ENCODE results near the gene CCDC187. TPM values are rescaled to one million over a fixed set of nuclear protein-coding genes. Genes with fewer than 3 reads are reported as not detected.

CCDC187 gene
- polyA plus RNA-seq, 1 donor, result 2.2 TPM

DNA sequence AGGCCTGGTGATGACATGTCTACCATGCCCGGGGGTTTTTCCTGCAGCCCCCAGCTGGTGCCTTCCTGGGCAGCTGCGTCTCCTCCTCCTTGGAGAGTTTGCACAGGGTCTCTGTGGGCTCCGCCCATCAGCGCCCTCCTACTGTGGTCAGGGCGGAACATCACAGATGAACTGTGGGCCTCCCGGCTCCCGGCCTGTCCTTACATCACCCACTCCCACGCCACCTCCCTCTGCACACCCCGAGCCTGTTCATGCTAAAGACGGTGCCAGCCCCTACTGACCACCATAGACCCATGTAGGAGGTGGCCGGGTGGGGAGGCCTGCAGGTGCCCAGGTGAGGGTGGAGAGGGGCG, 36.0 kb upstream of the CCDC187 start:
- DNase-seq, result no peak

DNA sequence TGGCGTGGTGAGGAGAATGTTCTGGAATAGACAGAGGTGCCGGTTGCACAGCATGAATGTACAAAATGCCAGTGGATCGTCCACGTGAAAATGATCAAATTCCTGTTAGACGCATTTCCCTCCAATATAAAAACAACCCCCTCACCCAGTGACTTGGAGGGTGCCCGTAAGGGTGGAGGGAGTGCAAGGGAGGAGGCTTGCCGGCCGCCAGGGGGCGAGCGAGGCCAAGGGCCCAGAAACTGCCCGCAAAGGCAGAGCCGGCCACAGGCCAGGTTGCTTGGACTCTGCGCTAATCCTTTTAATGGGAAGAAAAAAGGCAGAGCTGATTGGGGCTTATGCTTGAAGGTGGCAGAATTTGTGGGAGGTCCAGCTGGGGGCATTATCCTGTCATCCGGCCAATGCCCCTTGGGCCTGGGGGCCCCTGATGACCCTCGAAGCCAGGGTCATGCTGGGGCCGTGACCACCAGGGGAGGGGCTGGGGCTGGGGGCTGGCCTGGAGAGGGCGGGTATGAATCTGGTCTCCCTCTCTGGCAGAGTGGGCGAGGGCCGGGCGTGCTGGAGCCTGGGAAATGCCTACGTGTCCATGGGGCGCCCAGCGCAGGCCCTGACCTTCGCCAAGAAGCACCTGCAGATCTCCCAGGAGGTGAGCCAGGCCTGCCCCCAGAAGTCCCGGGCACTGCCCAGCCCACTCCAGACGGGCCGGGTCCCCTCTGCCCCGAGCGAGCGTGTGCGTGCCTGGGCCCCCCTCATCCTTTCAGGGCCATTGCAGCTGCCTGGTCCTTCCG, 35.5 kb upstream of the CCDC187 start:
- no peak for DNase-seq

DNA sequence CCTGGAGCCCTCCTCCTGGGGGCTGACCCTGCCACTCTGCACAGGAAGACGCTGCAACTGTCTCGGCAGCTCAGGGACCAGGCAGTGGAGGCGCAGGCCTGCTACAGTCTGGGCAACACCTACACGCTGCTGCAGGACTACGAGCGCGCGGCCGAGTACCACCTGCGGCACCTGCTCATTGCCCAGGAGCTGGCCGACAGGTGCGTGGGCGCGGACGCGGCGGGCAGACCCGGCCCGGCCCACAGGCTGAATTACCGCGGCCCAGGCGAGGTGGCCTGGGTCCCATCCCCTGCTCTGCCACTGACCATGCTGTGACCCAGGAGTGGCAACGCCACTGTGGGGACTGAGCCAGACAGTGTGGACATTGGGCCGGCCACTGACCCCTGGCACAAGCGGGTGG, 34.6 kb upstream of the CCDC187 start:
- no peak for DNase-seq

DNA sequence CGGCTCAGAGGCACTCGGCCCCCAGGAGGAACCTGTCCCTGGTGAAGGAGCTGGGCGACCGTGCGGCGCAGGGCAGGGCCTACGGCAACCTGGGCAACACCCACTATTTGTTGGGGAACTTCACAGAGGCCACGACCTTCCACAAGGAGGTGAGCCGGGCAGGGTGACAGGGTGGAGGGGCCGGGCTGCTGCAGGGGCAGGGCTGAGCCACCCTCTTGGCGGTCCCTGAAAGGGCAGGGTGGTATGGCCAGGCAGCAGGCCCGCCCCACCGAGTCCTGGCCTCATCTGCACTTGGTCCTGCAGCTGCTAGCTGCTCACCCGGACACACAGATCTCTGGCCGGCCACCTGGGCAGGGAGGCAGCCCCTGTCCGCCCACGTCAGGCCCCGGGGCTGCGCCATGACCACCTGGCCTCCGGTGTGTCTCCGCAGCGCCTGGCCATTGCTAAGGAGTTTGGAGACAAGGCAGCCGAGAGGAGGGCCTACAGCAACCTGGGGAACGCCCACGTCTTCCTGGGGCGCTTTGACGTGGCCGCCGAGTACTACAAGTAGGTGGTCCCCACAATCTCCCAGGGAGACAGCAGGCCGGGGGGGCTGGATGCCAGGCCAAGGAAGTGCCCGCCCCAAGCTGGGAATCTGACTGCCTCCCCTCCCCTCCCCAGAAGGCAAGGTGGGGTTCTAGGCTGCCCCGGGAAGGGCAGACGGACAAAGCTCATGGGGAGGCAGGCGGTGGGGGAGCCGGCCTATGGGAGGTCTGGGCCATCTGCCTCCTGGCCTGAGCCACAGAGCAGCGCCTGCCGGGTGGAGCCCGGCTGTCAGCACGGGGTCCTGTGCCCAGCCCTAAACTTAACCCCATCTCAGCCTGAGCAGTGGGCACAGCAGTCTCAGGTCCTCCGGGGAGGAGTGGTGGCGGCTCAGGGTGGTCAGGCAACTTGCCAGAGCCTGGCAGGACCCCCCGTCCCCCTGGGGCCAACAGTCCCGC, 33.8 kb upstream of the CCDC187 start:
- DNase-seq, result no peak

DNA sequence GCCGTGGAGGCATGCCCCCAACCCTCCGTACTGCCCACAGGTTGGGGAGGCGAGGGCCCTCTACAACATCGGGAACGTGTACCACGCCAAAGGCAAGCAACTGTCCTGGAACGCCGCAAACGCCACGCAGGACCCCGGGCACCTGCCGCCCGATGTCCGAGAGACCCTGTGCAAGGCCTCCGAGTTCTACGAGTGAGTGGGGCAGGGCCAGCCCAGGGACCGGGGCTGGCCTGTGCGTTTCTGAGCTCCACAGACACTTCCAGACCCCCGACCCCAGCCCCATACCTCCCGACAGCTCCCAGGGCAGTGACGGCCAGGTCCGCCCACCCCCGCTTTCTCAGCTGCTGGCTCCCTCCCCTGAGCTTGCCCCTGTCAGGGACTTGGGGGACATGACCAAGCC, 33.0 kb upstream of the CCDC187 start:
- no peak for DNase-seq

DNA sequence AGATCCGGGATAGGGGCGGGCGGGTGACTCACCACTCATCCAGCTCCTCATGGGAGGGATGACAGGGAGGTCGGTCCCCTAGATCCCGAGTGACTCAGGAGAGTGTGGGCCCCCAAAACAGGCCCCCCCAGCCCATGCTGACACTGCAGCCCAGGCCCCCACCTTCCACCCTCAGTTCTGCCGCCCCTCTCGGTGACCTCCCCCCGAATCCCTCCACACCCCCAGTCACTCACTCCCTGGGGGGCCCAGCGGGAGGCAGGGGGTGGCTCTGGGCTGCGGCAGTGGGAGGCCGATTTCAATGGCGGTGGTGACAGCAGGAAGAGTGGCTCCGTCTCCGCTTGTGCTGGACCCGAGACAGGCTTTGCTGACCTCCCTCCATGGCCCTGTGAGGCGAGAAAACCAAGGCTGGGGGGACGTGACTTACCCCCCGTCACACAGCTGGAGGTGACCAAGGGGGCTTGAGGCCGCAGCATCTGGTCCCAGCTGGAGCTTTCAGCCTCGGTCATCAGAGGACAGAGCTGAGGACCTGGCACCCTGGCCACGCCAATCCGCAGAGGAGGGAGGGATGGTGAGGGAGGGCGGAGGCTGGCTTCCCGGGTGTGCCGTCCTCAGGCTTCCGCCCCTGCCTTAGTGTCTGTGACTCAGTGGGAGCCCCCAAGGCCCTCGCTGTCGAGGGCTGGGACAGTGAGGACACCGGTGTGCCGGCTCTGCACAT, 32.4 kb upstream of the CCDC187 start:
- DNase-seq, result no peak

DNA sequence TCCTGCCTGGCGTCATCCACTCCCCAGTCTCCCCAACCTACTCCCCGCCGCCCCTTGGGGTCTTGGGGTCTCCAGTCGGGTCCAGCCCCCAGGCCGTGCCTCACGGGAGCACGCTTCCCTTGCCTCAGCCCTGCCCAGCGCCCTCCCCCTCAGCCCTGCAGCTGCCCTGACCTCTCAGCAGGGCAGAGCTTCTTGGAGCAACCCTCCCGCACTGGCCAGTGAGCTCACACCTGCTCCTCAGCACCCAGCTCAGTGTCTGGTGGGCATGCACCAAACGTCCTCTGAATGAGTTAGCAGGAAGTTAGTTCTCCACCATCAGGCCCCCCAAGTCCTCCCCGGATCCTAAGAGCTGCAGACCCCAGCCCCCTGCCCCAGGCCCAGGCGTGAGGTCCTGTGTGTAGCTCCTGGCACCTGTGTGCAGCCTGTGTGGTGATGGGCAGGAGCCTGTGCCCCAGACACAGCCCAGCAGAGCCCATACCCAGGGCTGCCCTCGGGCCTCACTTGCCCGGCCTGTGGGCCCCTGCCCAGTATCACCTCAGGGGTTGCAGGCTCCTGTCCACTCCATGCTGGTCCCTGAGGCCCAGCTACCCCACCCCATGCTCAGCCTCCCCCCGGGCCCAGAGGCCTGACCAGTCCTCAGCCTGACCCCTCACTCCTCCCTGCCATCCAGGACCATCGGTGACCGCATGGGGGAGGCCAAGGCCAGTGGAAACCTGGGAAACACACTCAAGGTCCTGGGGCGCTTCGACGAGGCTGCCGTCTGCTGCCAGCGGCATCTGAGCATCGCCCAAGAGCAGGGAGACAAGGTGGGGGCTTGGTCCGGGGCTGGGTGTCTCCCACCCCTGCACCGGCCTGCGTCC, 31.6 kb upstream of the CCDC187 start:
- DNase-seq, result no peak

DNA sequence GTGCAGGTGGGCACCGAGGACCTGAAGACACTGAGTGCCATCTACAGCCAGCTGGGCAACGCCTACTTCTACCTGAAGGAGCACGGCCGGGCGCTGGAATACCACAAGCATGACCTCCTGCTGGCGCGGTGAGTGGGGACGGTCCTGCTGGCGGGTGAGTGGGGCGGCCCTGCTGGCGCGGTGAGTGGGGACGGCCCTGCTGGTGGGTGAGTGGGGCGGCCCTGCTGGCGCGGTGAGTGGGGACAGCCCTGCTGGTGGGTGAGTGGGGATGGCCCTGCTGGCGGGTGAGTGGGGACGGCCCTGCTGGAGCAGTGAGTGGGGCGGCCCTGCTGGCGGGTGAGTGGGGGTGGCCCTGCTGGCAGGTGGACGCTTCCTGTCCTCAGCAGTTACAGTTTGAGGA, 30.6 kb upstream of the CCDC187 start:
- DNase-seq, result no peak

DNA sequence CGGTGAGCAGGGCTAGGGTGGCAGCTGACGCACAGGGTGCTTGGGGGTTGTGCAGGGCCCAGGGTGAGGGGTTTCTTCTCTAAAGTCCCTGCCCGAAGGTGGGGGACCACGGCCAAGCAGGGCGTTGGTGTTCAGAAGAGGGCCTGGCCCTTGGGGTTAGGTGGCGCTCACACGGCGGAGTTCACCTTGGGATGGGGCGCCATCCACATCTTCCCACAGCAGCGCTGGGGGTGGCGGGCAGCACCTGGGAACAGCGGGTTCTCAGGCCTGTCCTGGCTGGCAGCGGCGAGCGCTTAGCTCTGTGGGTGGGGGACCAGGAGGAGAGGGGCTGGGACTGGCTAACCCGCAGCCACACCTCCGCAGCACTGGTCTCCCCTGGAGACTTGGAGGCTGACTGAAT, 29.6 kb upstream of the CCDC187 start:
- DNase-seq, result no peak

DNA sequence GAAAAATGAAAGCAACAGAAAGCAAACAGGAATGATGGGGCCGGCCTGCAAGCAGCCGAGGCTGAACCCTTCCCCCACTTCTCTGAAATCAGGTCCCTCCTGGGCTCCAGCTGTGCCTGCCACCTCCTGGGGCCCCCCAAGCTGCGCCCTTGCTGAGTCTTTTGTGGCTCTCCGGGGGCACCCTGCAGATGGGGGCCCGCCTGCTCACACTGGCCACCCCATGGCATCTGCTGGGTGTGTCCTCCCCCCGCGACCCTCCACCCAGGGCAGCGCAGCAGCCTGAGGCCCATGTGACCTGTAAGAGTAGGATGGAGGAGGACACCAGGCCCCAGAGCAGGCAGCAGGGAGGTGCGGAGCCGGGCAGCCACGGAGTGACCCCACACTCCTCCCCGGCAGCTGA, 29.2 kb upstream of the CCDC187 start:
- no peak for DNase-seq

DNA sequence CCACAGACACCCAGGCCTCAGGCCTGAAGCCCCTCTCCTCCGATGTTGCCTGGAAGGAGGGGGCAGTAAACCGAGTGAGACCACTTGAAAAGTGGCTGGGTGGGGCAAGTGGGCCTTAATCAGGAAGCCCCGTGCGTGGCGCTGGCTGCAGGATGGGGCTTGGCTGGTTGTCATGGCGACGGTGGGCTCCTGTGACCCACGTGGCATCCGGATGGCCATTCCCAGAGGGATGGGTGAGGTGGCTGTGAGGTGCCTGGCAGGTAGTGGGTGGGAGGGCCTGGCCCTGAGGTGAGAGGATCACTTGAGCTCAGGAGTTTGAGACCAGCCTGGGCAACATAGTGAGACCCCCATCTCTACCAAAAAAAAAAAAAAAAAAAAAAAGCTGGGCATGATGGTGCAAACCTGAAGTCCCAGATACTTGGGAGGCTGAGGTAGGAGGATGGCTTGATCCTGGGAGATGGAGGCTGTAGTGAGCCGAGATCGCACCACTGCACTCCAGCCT, 28.6 kb upstream of the CCDC187 start:
- no peak for DNase-seq

DNA sequence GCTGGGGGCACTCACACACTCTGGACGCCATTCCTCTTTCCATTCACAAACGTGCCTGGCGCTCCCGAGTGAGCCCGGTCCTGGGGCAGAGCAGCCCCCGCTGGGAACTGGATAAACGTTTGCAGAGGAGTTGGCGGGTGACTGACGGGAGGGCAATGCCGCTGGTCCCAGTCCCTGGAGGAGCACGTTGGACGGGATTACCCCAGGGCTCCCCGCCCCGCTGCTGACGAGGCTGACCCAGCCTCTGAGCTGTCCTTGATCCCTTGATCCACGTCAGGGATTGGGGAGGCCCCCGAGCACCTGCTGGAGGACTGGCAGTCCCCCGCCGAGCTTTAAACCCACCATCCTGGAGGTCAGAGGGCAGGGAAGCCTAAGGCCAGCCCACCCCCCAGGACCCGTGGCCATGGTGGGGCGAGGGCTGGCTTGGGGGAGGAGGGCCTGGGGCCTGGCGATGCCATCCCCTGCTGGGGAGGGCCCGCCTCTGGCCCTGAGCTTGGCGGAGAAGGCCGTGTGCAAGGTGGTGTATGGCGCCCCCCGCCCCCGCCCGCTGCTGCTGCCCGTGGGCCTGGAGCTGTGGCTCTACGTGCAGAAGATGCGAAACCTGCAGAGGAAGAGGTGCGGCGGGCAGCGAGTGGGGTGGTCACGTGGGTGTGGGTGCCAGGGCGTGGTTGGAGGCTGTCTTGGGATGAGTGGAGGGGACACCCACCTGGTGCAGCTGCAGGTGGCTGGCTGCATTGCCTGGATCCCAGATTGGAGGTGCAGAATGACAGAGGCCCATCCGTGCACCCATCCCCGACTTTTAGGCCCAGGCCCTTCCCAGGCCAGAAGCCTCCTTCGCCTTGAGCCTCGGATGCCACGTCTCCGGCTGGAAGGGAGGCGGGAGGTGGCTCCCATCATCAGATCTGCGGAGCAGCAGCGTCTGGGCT, 27.9 kb upstream of the CCDC187 start:
- DNase-seq, result no peak

DNA sequence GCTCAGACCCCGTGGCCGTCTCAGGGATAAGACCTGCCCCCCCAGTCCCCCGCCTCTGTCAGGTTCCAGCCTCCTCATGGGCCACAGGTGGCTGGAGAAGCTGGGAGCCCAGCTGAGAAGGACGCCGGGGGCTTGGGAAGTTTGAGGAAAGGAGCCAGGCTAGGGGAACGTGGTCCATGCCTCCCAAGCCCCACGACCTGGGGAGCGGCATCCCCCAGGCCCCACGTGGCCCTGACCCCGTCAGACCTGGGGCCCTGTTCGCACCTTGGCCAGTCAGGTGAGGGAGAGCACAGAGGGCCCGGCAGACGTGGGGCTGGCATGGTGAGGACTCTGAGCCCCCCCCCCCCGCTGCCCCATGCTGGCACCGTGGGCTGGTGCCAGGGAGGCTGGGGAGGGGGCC, 27.1 kb upstream of the CCDC187 start:
- DNase-seq, result no peak

DNA sequence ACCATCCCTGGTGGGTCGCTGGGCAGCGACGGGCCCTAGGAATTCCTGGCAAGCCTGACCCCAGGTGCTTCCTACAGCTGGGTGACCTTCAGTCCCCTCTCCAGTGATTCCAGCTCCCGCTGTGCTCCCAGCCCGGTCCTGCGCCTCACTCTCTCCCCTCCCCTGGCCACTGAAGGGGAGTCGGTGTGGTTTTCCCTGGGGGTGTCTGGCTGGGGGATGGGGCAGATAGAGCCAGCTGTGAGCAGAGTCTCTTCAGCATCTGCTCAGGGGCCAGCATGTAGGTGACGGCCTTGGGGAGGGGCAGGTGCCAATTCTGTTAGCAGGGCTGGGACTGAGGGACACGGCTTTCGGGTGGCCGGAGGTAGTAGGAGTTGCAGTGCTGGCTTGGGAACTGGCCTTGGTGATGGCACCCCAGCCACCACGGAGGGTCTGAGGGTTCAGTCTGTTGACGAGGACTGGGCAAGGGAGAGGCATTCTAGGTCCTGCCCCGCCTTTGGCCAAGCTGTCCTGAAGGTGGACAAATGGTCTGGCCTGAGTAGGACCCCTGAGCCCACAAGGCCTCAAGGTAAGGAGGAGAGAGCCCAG, 26.6 kb upstream of the CCDC187 start:
- DNase-seq, result no peak

DNA sequence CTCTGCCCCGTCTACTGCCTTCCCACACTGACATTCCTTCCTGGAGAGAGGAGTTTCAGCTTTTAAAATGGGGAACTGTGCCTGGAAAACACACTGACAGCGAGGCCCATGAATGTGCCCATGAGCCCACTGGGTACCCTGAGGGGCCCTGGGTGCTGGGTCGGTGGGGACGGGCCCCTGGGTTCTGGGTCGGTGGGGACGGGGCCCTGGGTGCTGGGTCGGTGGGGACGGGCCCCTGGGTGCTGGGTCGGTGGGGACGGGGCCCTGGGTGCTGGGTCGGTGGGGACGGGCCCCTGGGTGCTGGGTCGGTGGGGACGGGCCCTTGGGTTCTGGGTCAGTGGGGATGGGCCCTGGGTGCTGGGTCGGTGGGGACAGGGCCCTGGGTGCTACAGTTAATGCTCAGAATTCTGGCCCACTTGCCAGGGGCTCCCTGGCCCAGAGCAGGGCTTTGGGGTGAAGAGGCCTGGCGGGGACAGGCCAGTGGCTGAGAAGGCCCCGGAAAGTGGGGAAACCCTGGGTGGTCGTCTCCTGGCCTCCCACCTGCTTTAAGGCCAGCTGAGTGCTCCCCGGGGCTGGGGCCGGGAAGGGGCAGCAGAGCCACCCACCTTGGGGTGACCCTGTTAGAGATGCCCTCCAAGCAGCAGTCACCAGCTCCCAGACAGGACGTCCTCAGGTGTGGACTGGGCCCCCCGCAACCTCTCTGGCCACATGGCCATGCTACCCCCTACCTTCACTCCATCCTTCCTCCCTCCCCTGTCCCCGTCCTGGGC, 25.9 kb upstream of the CCDC187 start:
- no peak for DNase-seq

DNA sequence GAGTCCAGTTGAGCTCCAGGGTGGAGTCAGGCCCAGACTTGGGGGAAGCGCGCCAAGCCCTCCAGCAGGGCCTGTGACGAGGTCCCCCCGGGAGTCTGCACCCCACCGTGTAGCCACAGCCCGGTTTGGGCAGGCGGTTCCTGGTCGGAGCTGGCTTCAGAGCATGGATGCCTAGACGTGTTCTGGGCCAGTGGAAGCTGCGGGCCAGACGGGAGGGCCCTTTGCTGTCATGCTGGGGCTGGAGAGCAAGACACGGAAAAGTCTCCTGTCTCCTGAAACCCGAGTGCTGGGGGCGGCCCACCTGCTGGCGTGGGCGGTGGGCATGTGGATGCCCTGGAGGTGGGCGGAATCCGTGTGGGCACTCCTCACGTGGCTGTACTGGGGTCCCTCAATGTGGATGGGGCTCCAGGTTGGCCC, 25.3 kb upstream of the CCDC187 start:
- DNase-seq, result no peak

DNA sequence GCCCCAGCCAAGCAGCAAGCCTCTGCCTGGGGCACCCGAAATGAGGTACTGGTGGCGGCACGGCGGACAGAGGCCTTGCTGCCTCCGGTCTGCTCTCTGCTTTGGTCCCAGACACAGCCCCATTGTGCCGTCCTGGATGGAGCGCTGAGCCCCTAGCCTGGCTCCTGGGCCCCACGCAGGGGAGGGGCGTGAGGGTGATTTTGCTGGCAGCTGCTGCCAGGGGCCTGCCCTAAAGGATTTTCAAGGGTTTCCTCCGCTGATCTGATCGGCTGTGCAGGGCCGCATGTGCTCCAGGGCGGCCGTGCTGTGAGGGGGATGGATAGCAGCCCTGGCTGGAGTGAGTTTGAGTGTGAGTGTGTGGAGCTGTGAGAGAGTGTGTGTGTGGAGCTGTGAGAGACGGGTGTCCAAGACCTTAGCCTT, 24.7 kb upstream of the CCDC187 start:
- DNase-seq, result no peak

DNA sequence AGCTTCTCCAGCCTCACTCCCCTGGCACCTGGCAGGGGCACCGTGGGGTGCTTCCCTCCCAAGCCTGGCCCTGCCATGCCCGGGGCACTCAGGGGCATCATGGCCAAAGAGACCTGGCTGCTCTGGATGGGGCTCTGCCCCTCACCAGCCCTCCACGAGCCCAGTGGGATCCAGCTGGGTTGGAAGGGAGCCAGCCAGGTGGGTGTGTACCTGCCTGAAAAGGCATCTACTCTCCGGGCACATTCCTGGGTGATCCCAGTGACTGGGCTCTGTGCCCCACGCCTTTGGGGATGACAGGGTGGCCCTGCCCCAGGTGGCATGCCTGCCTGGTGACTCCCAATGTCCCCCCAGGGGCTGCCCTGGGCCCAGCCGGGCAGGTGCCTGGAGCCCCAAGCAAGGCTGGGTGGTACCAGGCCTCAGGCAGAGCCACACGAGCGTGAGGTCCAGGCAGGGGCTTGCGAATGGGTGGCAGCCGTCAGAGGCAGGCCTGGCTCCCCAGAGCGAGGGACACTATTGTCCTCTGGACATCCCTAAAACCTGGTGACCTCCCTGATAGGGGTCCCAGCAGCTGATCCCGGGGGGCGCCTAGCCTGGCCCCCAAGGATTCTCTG, 24.2 kb upstream of the CCDC187 start:
- DNase-seq, result no peak

Measured in left kidney (tissue), 2 donors.